Measurements from ENCODE around the gene HNRNPA2B1.
"Not testable (repeated sequence)": the region's sequence is repeated elsewhere in the genome, so short reads cannot be mapped to it uniquely, and the experiment has no call there.

Gene HNRNPA2B1

DNA sequence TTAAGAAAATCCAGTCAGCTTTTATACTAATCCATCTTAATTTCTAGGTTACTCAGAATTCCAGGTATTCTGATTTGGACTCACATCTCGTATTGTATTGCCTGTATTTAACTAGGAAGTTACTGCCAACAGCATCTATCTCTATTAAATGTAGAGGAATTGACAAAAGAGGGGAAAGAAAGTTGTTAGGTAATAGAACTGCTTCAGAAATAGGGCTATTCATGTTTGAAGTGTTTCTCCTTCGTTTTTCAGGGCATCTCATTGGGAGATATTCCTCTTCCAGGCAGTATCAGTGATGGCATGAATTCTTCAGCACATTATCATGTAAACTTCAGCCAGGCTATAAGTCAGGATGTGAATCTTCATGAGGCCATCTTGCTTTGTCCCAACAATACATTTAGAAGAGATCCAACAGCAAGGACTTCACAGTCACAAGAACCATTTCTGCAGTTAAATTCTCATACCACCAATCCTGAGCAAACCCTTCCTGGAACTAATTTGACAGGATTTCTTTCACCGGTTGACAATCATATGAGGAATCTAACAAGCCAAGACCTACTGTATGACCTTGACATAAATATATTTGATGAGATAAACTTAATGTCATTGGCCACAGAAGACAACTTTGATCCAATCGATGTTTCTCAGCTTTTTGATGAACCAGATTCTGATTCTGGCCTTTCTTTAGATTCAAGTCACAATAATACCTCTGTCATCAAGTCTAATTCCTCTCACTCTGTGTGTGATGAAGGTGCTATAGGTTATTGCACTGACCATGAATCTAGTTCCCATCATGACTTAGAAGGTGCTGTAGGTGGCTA is 16.1 kb downstream of the HNRNPA2B1 start:
- DNase-seq (ENCODE audit: low spot score), result not testable (repeated sequence)

DNA sequence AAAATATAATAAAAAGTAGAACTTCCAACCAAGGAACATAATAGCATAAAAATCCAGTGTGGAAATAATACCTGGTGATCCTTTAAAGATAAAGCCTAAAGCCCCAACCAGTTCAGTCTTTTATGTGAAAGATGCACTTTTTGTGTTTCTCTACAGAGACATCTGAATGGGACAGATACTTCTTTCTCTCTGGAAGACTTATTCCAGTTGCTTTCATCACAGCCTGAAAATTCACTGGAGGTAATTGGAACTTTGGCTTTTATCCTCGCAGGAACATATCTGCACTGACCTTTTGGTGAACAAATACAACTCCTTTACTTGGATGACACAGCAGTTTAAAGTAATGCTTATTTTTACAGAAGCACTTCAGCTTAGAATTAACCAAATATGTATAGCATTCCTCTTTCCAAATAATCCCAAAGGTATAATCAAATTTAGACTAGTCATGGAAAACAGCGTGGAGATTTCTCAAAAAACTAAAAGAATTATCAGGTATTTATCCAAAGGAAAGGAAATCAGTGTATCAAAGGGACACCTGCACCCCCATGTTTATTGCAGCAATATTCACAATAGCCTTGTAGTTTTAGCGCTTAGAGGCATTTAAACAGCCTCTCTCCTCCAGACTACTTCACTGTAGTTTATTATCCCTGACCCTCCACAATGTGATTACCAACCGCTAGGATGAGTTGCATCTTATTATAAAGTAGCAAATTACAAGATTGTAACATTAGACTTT is 16.8 kb downstream of the HNRNPA2B1 start:
- DNase-seq (ENCODE audit: low spot score), result no peak

DNA sequence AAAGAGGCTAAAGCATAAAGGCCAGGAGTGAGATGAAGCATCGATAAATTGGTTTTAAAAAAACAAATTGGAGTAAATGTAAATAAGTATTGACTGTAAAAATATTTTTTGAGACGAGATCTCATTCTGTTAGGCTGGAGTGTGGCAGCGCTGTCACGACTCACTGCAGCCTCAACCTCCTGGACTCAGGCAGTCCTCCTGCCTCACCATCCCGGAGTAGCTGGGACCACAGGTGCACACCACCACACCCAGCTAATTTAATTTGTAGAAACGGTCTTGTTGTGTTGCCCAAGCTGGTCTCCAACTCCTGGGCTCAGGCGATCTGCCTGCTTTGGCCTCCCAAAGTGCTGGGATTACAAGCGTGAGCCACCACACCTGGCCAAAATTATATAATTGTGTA is 17.8 kb downstream of the HNRNPA2B1 start:
- DNase-seq (ENCODE audit: low spot score), result no peak

DNA sequence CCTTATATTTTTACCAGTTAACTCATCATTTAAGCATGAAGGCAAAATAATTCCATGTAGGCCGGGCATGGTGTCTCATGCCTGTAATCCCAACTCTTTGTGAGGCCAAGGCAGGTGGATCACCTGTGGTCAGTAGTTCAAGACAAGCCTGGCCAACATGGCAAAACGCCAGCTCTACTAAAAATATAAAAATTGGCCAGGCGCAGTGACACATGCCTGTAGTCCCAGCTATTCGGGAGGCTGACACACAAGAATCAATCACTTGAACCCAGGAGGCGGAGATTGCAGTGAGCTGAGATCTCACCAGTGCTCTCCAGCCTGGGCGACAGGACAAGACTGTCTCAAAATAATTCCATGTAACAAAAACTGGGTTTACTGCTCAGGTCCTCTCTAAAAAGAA is 18.3 kb downstream of the HNRNPA2B1 start:
- no peak for DNase-seq (ENCODE audit: low spot score)

DNA sequence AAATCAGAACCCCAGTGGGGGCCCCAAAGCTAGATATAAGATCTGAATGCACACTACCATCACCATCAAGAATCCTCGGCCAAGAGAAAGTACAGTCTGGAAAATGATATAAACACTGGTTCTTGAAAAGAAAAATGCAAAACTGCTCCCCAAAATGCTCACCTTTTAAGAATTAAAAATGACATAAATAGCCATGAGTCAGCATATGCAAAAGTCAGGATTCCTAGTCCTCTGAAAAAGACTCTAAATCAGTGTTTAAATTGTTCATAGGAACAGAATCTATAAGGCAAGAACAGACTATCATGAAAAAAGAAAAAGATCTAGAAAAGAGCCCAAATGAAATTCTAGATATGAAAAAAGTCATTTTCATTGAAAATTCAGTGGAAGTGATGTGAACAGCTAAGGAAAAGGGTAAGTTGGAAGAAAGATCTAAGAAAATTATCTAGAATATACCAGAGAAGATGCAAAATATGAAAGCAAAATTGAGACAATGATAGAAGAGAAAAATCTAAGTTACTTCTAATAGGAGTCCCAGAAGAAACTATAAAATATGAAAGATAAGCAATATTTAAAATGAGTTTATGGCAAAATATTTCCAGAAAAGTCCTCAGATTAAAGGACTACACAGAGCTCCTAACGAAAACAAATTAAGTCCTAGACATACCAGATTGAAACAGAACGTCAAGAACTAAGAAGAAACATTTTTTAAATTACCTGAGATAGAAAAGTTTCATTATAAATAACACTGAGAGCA is 18.9 kb downstream of the HNRNPA2B1 start:
- DNase-seq (ENCODE audit: low spot score), result no peak

DNA sequence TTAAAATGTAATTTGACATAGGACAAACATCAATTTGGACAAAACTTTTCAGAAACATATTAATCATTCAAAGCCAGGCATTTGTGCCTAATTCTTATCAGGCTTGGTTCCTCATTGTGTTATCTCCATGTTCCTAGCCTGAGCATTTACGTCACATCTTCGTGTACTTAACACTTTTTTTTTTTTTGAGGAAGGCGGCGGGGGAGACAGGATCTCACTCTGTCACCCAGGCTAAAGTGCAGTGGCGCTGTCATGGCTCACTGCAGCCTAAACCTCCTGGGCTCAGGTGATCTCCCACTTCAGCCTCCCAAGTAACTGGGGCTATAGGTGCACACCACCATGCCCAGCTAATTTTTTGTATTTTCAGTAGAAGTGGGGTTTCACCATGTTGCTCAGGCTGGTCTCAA is 19.8 kb downstream of the HNRNPA2B1 start:
- DNase-seq (ENCODE audit: low spot score), result no peak

DNA sequence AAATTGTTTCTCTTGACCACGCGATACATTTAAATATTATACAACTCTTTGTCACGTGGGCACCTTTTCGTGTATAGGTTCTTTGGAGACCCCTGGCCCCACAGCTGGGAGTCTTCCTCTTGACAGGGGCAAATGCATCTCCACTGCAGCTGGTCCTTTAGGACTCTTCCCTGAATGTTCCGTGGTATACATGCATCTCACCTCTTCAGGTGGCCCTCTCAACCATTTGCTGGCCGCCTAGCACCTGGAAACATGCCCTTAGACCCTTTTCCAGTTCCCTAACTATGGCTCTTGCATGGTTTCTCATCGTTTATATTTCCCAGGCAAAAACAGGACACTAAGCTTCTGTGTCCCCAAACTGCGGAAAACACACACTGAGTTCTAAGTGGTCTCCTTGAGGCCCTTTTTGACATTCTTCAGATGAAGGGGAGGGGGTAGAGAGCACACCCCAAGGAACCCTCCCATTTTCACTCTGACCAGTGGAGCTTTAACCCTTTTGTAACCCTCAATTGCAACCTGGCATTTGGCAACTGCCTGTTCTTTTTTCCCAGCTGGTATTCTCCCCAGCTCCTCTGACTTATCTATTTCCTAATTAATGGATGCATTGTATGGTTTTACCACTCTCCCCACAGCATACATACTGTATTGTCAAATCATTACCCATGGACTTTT is 20.6 kb downstream of the HNRNPA2B1 start:
- no peak for DNase-seq (ENCODE audit: low spot score)

DNA sequence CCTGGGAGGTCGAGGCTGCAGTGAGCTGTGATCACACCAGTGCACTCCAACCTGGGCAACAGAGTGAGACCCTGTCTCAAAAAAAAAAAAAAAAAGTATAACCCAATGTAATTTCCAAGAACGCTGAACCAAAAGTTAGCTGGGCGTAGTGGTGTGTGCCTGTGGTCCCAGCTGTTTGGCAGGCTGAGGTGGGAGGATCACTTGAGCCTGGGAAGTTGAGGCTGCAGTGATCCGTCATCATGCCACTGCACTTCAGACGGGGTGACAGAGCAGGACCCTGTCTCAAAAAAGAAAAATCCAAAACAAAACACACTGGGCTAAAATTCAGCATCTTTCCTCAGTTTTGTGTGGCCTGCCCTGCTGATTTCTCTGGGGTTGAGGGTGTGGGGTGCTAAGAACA is 21.1 kb downstream of the HNRNPA2B1 start:
- DNase-seq (ENCODE audit: low spot score), result no peak

DNA sequence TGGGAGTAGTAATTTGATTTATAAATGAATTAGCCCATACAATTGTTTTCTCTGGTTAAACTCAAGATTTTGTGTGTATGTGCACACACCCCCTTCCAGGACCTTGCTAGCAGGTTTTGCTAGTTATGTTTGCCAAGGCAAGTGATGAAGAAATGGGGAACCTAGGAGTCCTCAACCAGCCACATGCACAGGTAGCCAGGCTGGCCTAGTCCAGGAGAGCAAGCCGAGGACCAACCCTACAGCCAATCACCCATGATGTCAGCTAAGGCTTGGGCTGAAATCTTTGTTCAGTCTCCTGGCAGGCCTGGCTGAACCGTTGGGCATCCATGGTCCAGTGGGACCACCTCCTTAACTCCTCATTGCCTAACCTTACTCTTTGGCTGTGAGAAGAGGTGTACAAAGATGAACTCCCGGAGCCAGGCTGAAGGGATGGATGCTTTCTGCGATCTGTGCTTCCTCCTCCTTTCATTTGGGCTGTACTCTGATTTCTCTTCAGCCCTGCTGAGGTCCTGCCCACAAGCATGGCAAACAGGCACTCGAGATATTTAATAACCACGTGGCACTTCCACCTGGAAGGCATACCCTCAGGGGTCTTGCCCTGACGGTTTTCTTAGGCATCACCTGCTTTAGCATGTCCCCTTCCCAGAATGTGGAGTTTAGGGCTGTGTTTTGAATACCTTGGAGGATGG is 22.1 kb downstream of the HNRNPA2B1 start:
- no peak for DNase-seq (ENCODE audit: low spot score)

DNA sequence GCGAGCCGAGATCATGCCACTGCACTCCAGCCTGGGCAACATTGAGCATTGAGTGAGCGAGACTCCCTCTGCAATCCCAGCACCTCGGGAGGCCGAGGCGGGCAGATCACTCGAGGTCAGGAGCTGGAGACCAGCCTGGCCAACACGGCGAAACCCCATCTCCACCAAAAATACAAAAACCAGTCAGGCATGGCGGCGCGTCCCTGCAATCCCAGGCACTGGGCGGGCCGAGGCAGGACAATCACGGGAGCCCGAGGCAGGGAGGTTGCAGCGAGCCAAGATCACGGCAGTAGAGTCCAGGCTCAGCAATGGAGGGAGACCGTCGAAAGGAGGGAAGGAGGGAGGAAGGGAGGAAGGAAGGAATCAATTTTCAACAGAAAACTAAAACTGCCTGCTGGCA is 23.3 kb downstream of the HNRNPA2B1 start:
- not testable (repeated sequence) for DNase-seq (ENCODE audit: low spot score)

DNA sequence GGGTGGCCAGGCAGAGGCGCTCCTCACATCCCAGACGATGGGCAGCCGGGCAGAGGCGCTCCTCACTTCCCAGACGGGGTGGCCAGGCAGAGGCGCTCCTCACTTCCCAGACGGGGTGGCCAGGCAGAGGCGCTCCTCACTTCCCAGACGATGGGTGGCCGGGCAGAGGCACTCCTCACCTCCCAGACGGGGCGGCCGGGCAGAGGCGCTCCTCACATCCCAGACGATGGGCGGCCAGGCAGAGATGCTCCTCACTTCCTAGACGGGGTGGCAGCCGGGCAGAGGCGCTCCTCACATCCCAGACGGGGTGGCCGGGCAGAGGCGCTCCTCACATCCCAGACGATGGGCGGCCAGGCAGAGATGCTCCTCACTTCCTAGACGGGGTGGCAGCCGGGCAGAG is 23.9 kb downstream of the HNRNPA2B1 start:
- DNase-seq (ENCODE audit: low spot score), result not testable (repeated sequence)

DNA sequence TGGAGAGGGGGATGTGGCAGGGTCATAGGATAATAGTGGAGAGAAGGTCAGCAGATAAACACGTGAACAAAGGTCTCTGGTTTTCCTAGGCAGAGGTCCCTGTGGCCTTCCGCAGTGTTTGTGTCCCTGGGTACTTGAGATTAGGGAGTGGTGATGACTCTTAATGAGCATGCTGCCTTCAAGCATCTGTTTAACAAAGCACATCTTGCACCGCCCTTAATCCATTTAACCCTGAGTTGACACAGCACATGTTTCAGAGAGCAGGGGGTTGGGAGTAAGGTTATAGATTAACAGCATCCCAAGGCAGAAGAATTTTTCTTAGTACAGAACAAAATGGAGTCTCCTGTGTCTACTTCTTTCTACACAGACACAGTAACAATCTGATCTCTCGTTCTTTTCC is 24.6 kb downstream of the HNRNPA2B1 start:
- DNase-seq (ENCODE audit: low spot score), result not testable (repeated sequence)

DNA sequence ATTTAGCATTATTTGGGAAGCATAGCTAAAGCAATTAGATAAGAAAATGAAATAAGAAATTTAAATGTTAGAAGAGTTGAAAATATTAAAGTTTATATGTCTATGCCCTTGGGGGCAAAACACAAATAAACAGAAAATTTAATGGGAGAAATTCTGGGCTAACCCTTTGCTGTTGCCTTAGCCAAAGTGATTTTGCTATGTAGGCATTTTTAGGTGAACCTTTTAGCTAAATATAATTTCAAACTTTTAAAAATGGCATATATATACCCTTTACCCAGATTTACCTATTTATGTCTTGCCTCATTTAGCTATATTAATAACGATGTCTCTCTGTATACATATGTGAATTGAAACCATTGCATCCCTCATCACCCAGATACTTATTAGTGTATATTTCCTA is 28.5 kb downstream of the HNRNPA2B1 start:
- DNase-seq (ENCODE audit: low spot score), result no peak

DNA sequence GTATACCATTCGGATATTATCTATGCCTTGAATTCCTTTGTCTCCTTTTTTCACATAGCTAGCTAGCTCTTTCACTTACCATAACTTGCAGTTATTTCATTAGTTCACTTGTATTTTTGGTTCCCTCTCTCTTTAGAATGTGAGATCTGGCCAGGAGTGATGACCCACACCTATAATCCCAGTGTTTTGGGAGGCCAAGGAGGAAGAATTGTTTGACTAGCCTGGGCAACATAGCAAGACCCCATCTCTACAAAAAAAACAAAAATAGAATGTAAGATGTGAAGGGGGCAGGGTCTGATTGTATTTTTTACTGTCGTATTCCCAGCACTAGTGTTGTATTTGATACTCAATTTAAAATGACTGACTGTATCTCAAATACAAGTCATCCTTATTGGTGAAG is 28.9 kb downstream of the HNRNPA2B1 start:
- no peak for DNase-seq (ENCODE audit: low spot score)

DNA sequence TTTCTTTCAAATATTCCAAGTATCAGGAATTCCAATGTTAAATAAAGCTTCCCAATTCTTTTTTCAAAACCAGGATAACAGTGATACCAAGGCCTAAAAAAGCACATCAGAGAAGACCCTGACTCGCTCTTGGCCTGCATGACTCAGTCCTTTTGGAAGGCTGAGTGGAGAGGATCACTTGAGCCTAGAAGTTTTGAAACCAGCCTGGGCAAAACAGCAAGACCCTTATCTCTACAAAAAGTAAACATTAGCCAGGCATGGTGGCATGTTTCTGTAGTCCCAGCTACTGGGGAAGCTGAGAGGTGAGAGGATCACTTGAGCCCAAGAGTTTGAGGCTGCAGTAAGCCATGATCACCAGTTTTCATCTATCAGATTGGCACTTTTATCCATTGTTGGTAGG is 29.9 kb downstream of the HNRNPA2B1 start:
- DNase-seq (ENCODE audit: low spot score), result no peak

DNA sequence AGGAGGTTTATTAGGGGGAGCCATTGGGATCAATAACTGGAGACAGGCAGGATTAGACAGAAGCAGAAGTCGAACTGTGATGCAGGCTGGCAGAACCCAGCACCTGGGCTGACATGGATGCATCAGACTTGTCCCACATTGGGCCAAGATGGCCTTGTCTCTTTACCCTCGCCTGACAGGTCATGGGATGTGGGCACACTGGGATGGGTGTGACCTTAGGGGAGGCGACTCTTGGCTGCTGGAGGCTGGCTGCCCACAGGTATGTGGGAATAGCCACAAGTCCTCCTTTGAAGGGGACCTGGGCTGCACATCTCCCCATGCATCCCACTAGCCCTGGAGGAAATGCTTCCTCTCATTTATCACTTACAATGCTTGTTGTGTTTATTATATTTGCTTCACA is 31.3 kb downstream of the HNRNPA2B1 start:
- no peak for DNase-seq (ENCODE audit: low spot score)

DNA sequence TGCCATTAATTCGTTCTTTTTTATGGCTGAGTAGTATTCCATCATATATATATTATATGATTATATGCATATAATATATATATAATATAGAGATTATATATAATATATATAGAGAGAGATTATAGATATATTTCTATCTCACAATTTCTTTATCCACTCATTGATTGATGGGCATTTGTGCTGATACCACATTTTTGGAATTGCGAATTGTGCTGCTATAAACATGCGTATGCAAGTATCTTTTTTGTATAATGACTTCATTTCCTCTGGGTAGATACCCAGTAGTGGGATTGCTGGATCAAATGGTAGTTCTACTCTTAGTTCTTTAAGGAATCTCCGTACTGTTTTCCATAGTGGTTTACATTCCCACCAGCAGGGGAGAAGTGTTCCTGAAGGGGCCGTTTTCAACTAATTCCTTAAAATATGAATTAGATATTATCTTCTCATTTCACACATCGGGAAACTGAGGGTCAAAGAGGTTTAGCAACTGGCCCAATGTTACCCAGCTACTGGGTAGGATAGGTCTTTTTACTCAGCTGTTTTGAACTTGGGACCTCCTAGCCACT is 32.0 kb downstream of the HNRNPA2B1 start:
- no peak for DNase-seq (ENCODE audit: low spot score)

DNA sequence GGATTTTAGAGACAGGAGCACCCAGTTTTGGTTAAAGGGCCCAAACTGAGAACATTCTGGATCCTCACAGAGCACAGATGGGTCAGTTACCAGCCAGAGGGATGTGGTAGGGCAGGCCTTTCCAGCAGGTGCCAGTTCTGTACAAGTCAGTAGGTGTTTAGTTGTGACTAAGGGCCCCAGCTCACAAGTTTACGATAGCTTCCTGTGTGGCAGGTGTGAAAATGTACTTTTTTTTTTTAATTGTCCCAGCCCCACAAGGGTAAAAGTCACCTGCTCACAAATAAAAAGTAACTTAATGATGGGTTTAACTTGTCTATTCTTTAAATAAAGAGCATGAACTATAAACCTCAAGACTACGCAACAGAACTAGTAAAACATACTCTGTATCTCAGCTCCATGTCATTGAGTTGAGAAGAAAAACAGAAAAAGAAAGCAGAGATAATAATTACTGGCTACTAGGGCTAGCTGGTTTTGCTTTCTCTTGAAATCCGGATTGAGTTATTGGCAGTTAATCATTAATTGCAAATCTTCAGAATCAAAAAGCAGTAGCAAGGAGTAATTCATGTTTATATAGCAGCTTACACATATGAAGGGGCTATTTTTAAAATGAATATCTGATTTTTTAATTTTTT is 33.1 kb downstream of the HNRNPA2B1 start:
- peak; percentile 46 for DNase-seq (ENCODE audit: low spot score)

DNA sequence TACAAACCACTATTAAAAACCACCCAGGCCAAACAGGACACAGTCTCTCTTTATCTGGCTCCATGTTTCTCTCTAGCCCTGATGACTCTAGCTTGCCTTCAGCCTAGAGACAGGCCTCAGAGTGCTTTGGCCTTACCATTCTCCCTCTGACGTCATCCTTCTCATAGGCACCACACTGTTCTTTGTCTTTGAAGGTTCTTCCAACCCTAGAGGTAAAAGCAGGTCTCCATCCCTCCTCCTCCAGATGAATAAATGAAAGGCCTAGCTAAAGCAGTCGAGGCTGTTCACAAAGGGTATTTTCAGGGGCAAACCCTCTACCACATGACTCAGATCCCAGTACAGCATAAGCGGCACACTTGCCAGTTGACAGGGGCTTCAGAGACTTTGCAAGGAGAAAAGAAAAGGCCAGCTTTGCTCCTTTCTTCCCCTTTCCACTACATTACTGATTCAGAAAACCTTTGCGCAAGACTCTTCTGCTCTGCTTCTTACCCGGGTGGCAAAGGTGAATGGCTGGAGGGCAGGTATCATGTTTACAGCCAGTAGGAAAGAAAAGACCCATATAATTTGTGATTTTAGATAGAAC is 33.8 kb downstream of the HNRNPA2B1 start:
- no peak for DNase-seq (ENCODE audit: low spot score)

DNA sequence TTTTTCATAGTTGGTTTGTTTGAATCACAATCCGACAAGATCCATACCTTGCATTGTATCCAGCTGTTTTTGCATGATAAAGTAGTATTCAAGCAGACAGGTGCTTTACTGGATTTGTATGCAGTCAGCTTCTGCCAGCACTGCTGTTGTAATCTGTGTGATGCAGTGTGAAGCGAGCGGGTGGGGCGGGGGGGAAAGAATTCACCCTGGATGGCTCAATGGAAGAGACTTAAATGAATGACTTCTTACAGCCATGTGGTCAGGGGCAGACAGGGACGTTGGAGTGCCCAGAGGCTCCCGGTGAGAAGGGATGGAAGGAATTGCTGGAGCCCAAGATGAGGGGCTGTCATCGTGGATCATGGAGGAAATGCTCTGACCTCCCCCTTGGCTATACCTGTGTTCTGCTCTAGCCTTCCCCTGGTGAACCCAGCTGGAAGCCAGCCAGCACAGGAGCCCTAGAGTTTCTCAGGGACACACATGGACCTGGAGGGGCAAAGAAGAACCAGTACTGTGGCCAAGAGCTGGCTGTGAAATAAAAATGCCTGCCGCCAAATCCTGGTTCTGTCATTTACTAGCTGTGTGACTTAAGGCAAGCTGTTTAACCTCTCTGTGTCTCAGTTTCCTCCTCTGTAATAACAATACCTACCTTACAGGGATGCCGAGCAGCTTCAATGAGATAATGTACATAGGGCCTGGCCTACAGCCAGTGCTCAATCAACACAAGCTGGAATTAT is 34.4 kb downstream of the HNRNPA2B1 start:
- DNase-seq (ENCODE audit: low spot score), result no peak

Measured in CD4-positive, alpha-beta T cell treated with Interleukin-6 at 100 ng/mL for 8 hours (primary cell).